ENCODE results near the gene SCFD2. TPM values are rescaled to one million over a fixed set of nuclear protein-coding genes. Genes with fewer than 3 reads are reported as not detected.
A peak's percentile ranks its signal among the peaks of the same experiment; 100 is the strongest.

Gene SCFD2
- total and polyA plus RNA-seq, 2 of the 8 experiments (the other 6 are each of a cell fraction or from before 2014, with no cell fraction given), result 6.2 to 10.2 TPM

GRCh38 chr4:52949336-52949735 is 416.5 kb downstream of the SCFD2 start:
- Histone ChIP-seq H2BK20ac (ENCODE audit: low read length) (peak overlapping the region; percentile 5; the same call in 1 of the 2 replicates), H2BK15ac (ENCODE audit: low read length) (no peak overlapping the region; the same call in 1 of the 2 replicates), H3K56ac (replicated peaks; ENCODE audit: insufficient read length, low read depth, low read length) (no peak overlapping the region), H3K27me3 (replicated peaks in 1 of 4; ENCODE audit: control insufficient read depth in 3 of 4, extremely low read depth in 1 of 4, insufficient read depth in 3 of 4, low read length in 3 of 4) (no peaks in the 10 kb centered on the region), H2AFZ (ENCODE audit: low read length) (no peak overlapping the region), H3K79me1 (ENCODE audit: low read depth, low read length) (no peaks in the 10 kb centered on the region), H4K8ac (ENCODE audit: extremely low read depth, insufficient read depth, low read length) (no peak overlapping the region), H3K4me1 (replicated peaks in 1 of 4; ENCODE audit: control insufficient read depth in 3 of 4, insufficient read depth in 4 of 4, low read length in 3 of 4) (peaks cover 0 to 6% (median 3%) of the 10 kb centered on the region in 4 experiments; a peak in 3 of 7 replicates), H3K4me2 (ENCODE audit: insufficient read depth in 1 of 2, low read depth in 2 of 2, low read length in 2 of 2) (no peak overlapping the region; a peak in 1 of 4 replicates), H3K79me2 (ENCODE audit: control insufficient read depth in 1 of 2, insufficient read depth in 2 of 2, low read length in 2 of 2) (no peaks in the 10 kb centered on the region), H3K4me3 (ENCODE audit: extremely low read depth in 1 of 4, insufficient read depth in 2 of 4, low read depth in 3 of 4, low read length in 4 of 4) (no peak overlapping the region), H4K20me1 (replicated peaks in 1 of 2; ENCODE audit: control insufficient read depth in 1 of 2, insufficient read depth in 2 of 2, low read length in 2 of 2) (no peaks in the 10 kb centered on the region), H2BK120ac (replicated peaks; ENCODE audit: low read depth, low read length) (no peak overlapping the region), H2AK5ac (ENCODE audit: low read depth, low read length) (peak overlapping the region; percentile 91; the same call in 1 of the 2 replicates), H2BK5ac (ENCODE audit: low read depth, low read length) (peak overlapping the region; percentile 80; the same call in 1 of the 2 replicates), H3K14ac (ENCODE audit: insufficient read length) (no peak overlapping the region), H3K18ac (ENCODE audit: extremely low read depth, low read length) (no peak overlapping the region), H3K9me3 (ENCODE audit: insufficient read depth in 2 of 2, low read depth in 1 of 2, low read length in 1 of 2) (no peaks in the 10 kb centered on the region), H3K9ac (replicated peaks in 1 of 4; ENCODE audit: extremely low read depth in 1 of 4, low read depth in 3 of 4, low read length in 3 of 4) (no peak overlapping the region), H3K36me3 (ENCODE audit: control insufficient read depth in 2 of 4, insufficient read depth in 4 of 4, low read length in 3 of 4) (no peaks in the 10 kb centered on the region), H3K23me2 (ENCODE audit: low read depth, low read length) (no peaks in the 10 kb centered on the region), H3K23ac (ENCODE audit: insufficient read length) (no peak overlapping the region), H4K5ac (ENCODE audit: insufficient read length, low read depth, low read length) (no peak overlapping the region), H3K27ac (ENCODE audit: low read depth, low read length) (no peak overlapping the region), H4K91ac (replicated peaks; ENCODE audit: insufficient read length, low read length) (peak overlapping the region; percentile 36), H2BK12ac (ENCODE audit: low read depth, low read length) (peak overlapping the region; percentile 77; the same call in 1 of the 2 replicates), H3K4ac (replicated peaks; ENCODE audit: insufficient read length, low read depth, low read length) (no peak overlapping the region)
- WGBS, 2 experiments (ENCODE audit: extremely low coverage in 1 of 2, insufficient coverage in 1 of 2, insufficient read length in 1 of 2, insufficient replicate concordance in 2 of 2, low coverage in 1 of 2, low lambda C conversion rate in 2 of 2, missing lambda C conversion rate in 1 of 2), result 86% methylated on average over 4 of the region's 4 CpGs; no CpG with 5 or more reads in 1 of the 2 experiments
- ChIA-PET CTCF (ENCODE audit: partially characterized antibody) (no interaction called here), POLR2A (ENCODE audit: partially characterized antibody) (interaction anchor here (0.7 kb wide), 1 partner anchor 420 kb away, joined by 3 read pairs; no protein-coding TSS in a partner anchor)
- FAIRE-seq, result no peak
- no peak for DNase-seq (ENCODE audit: low read depth in 1 of 2, low spot score in 2 of 2)
- TF ChIP-seq MAFK (IDR thresholded peaks at IDR 0.05; ENCODE audit: low read depth, low read length) (no peak), CBX8 (IDR thresholded peaks at IDR 0.05; ENCODE audit: borderline replicate concordance, low read depth, low read length) (no peak), EP300 (IDR thresholded peaks at IDR 0.05; ENCODE audit: borderline replicate concordance in 1 of 2, low read depth in 2 of 2, low read length in 2 of 2) (no peak), POU5F1 (IDR thresholded peaks at IDR 0.05; ENCODE audit: low read depth, low read length) (no peak), CREB1 (IDR thresholded peaks at IDR 0.05) (no peak), POLR2A (IDR thresholded peaks at IDR 0.05; ENCODE audit: control extremely low read depth in 1 of 2, low read depth in 2 of 2, low read length in 2 of 2) (no peak), SIRT6 (IDR thresholded peaks at IDR 0.05; ENCODE audit: low read length) (no peak), PHF8 (conservative IDR thresholded peaks at IDR 0.05; ENCODE audit: low read depth, low read length) (no peak), ATF2 (IDR thresholded peaks at IDR 0.05; ENCODE audit: low read length) (no peak), CEBPB (IDR thresholded peaks at IDR 0.05; ENCODE audit: low read depth, low read length) (no peak)

All from H1 (cell line).